Measurements from ENCODE around the gene PHACTR3.

Gene PHACTR3

GRCh38 chr20:59644371-59644939 is 40.1 kb downstream of the PHACTR3 start:
- Histone ChIP-seq H3K4me3 (ENCODE audit: low read depth in 1 of 2, low read length in 2 of 2) (no peak overlapping the region), H3K9ac (ENCODE audit: low read depth in 1 of 2, low read length in 2 of 2) (no peak overlapping the region), H3K4me1 (ENCODE audit: control insufficient read depth in 1 of 2, insufficient read depth in 2 of 2, low read length in 2 of 2) (no peaks in the 10 kb centered on the region), H3K9me3 (ENCODE audit: control insufficient read depth in 1 of 2, low read length in 2 of 2) (no peaks in the 10 kb centered on the region), H3K27ac (ENCODE audit: low read depth, low read length) (no peak overlapping the region), H3K36me3 (ENCODE audit: control insufficient read depth in 1 of 2, insufficient read depth in 2 of 2, low read length in 2 of 2) (no peaks in the 10 kb centered on the region), H3K27me3 (ENCODE audit: control insufficient read depth in 1 of 2, insufficient read depth in 2 of 2, low read length in 2 of 2) (no peaks in the 10 kb centered on the region)

GRCh38 chr20:59645271-59645670 is 40.9 kb downstream of the PHACTR3 start:
- Histone ChIP-seq H3K27ac (ENCODE audit: low read depth, low read length) (no peak overlapping the region), H3K27me3 (ENCODE audit: control insufficient read depth in 1 of 2, insufficient read depth in 2 of 2, low read length in 2 of 2) (no peaks in the 10 kb centered on the region), H3K9me3 (ENCODE audit: control insufficient read depth in 1 of 2, low read length in 2 of 2) (no peaks in the 10 kb centered on the region), H3K4me1 (ENCODE audit: control insufficient read depth in 1 of 2, insufficient read depth in 2 of 2, low read length in 2 of 2) (no peaks in the 10 kb centered on the region), H3K36me3 (ENCODE audit: control insufficient read depth in 1 of 2, insufficient read depth in 2 of 2, low read length in 2 of 2) (no peaks in the 10 kb centered on the region), H3K4me3 (ENCODE audit: low read depth in 1 of 2, low read length in 2 of 2) (no peak overlapping the region), H3K9ac (ENCODE audit: low read depth in 1 of 2, low read length in 2 of 2) (no peak overlapping the region)

GRCh38 chr20:59645761-59646171 is 41.4 kb downstream of the PHACTR3 start:
- Histone ChIP-seq H3K27ac (ENCODE audit: low read depth, low read length) (no peak overlapping the region), H3K9me3 (ENCODE audit: control insufficient read depth in 1 of 2, low read length in 2 of 2) (no peaks in the 10 kb centered on the region), H3K9ac (ENCODE audit: low read depth in 1 of 2, low read length in 2 of 2) (no peak overlapping the region), H3K4me1 (ENCODE audit: control insufficient read depth in 1 of 2, insufficient read depth in 2 of 2, low read length in 2 of 2) (no peaks in the 10 kb centered on the region), H3K36me3 (ENCODE audit: control insufficient read depth in 1 of 2, insufficient read depth in 2 of 2, low read length in 2 of 2) (no peaks in the 10 kb centered on the region), H3K4me3 (ENCODE audit: low read depth in 1 of 2, low read length in 2 of 2) (no peak overlapping the region), H3K27me3 (ENCODE audit: control insufficient read depth in 1 of 2, insufficient read depth in 2 of 2, low read length in 2 of 2) (no peaks in the 10 kb centered on the region)

GRCh38 chr20:59646487-59646886 is 42.1 kb downstream of the PHACTR3 start:
- no peak overlapping the region for H3K4me3 ChIP-seq (ENCODE audit: low read depth in 1 of 2, low read length in 2 of 2)
- no peaks in the 10 kb centered on the region for H3K4me1 ChIP-seq (ENCODE audit: control insufficient read depth in 1 of 2, insufficient read depth in 2 of 2, low read length in 2 of 2)
- no peaks in the 10 kb centered on the region for H3K36me3 ChIP-seq (ENCODE audit: control insufficient read depth in 1 of 2, insufficient read depth in 2 of 2, low read length in 2 of 2)
- H3K27me3 ChIP-seq (ENCODE audit: control insufficient read depth in 1 of 2, insufficient read depth in 2 of 2, low read length in 2 of 2): no peaks in the 10 kb centered on the region
- no peak overlapping the region for H3K9ac ChIP-seq (ENCODE audit: low read depth in 1 of 2, low read length in 2 of 2)
- no peak overlapping the region for H3K27ac ChIP-seq (ENCODE audit: low read depth, low read length)
- no peaks in the 10 kb centered on the region for H3K9me3 ChIP-seq (ENCODE audit: control insufficient read depth in 1 of 2, low read length in 2 of 2)

GRCh38 chr20:59647271-59647670 is 42.9 kb downstream of the PHACTR3 start:
- no peak overlapping the region for H3K9ac ChIP-seq (ENCODE audit: low read depth in 1 of 2, low read length in 2 of 2)
- no peak overlapping the region for H3K4me3 ChIP-seq (ENCODE audit: low read depth in 1 of 2, low read length in 2 of 2)
- H3K27me3 ChIP-seq (ENCODE audit: control insufficient read depth in 1 of 2, insufficient read depth in 2 of 2, low read length in 2 of 2): no peaks in the 10 kb centered on the region
- no peak overlapping the region for H3K27ac ChIP-seq (ENCODE audit: low read depth, low read length)
- no peaks in the 10 kb centered on the region for H3K9me3 ChIP-seq (ENCODE audit: control insufficient read depth in 1 of 2, low read length in 2 of 2)
- H3K36me3 ChIP-seq (ENCODE audit: control insufficient read depth in 1 of 2, insufficient read depth in 2 of 2, low read length in 2 of 2): no peaks in the 10 kb centered on the region
- H3K4me1 ChIP-seq (ENCODE audit: control insufficient read depth in 1 of 2, insufficient read depth in 2 of 2, low read length in 2 of 2): no peaks in the 10 kb centered on the region

GRCh38 chr20:59648466-59649070 is 44.2 kb downstream of the PHACTR3 start:
- no peak overlapping the region for H3K4me3 ChIP-seq (ENCODE audit: low read depth in 1 of 2, low read length in 2 of 2)
- no peaks in the 10 kb centered on the region for H3K4me1 ChIP-seq (ENCODE audit: control insufficient read depth in 1 of 2, insufficient read depth in 2 of 2, low read length in 2 of 2)
- H3K27ac ChIP-seq (ENCODE audit: low read depth, low read length): no peak overlapping the region
- no peaks in the 10 kb centered on the region for H3K36me3 ChIP-seq (ENCODE audit: control insufficient read depth in 1 of 2, insufficient read depth in 2 of 2, low read length in 2 of 2)
- H3K9me3 ChIP-seq (ENCODE audit: control insufficient read depth in 1 of 2, low read length in 2 of 2): no peaks in the 10 kb centered on the region
- H3K9ac ChIP-seq (ENCODE audit: low read depth in 1 of 2, low read length in 2 of 2): no peak overlapping the region
- H3K27me3 ChIP-seq (ENCODE audit: control insufficient read depth in 1 of 2, insufficient read depth in 2 of 2, low read length in 2 of 2): no peaks in the 10 kb centered on the region

GRCh38 chr20:59650418-59650817 is 46.1 kb downstream of the PHACTR3 start:
- H3K27ac ChIP-seq (ENCODE audit: low read depth, low read length): no peak overlapping the region
- H3K36me3 ChIP-seq (ENCODE audit: control insufficient read depth in 1 of 2, insufficient read depth in 2 of 2, low read length in 2 of 2): no peaks in the 10 kb centered on the region
- H3K9me3 ChIP-seq (ENCODE audit: control insufficient read depth in 1 of 2, low read length in 2 of 2): no peaks in the 10 kb centered on the region
- H3K27me3 ChIP-seq (ENCODE audit: control insufficient read depth in 1 of 2, insufficient read depth in 2 of 2, low read length in 2 of 2): no peaks in the 10 kb centered on the region
- H3K9ac ChIP-seq (ENCODE audit: low read depth in 1 of 2, low read length in 2 of 2): no peak overlapping the region
- no peaks in the 10 kb centered on the region for H3K4me1 ChIP-seq (ENCODE audit: control insufficient read depth in 1 of 2, insufficient read depth in 2 of 2, low read length in 2 of 2)
- no peak overlapping the region for H3K4me3 ChIP-seq (ENCODE audit: low read depth in 1 of 2, low read length in 2 of 2)

- H3K36me3 ChIP-seq (ENCODE audit: control insufficient read depth in 1 of 2, insufficient read depth in 2 of 2, low read length in 2 of 2): no peaks in the 10 kb centered on the region
- H3K4me1 ChIP-seq (ENCODE audit: control insufficient read depth in 1 of 2, insufficient read depth in 2 of 2, low read length in 2 of 2): no peaks in the 10 kb centered on the region
Measured at GRCh38 chr20:59652381-59652780, 48.0 kb downstream of the PHACTR3 start.

GRCh38 chr20:59656417-59656816 is 52.1 kb downstream of the PHACTR3 start:
- Histone ChIP-seq H3K4me3 (ENCODE audit: low read depth in 1 of 2, low read length in 2 of 2) (no peak overlapping the region), H3K9ac (ENCODE audit: low read depth in 1 of 2, low read length in 2 of 2) (no peak overlapping the region), H3K36me3 (ENCODE audit: control insufficient read depth in 1 of 2, insufficient read depth in 2 of 2, low read length in 2 of 2) (no peaks in the 10 kb centered on the region), H3K4me1 (ENCODE audit: control insufficient read depth in 1 of 2, insufficient read depth in 2 of 2, low read length in 2 of 2) (no peaks in the 10 kb centered on the region), H3K27me3 (ENCODE audit: control insufficient read depth in 1 of 2, insufficient read depth in 2 of 2, low read length in 2 of 2) (peaks cover 1 to 5% of the 10 kb centered on the region in 2 donors), H3K9me3 (ENCODE audit: control insufficient read depth in 1 of 2, low read length in 2 of 2) (peaks cover 12 to 17% of the 10 kb centered on the region in 2 donors), H3K27ac (ENCODE audit: low read depth, low read length) (no peak overlapping the region)

More at GRCh38 chr20:59652381-59652780, 48.0 kb downstream of the PHACTR3 start:
- Histone ChIP-seq H3K9ac (ENCODE audit: low read depth in 1 of 2, low read length in 2 of 2) (no peak overlapping the region), H3K27me3 (ENCODE audit: control insufficient read depth in 1 of 2, insufficient read depth in 2 of 2, low read length in 2 of 2) (no peaks in the 10 kb centered on the region), H3K27ac (ENCODE audit: low read depth, low read length) (no peak overlapping the region), H3K9me3 (ENCODE audit: control insufficient read depth in 1 of 2, low read length in 2 of 2) (peaks cover 5 to 6% of the 10 kb centered on the region in 2 donors), H3K4me3 (ENCODE audit: low read depth in 1 of 2, low read length in 2 of 2) (no peak overlapping the region)

- peaks cover 5 to 8% of the 10 kb centered on the region in 2 donors for H3K27me3 ChIP-seq (ENCODE audit: control insufficient read depth in 1 of 2, insufficient read depth in 2 of 2, low read length in 2 of 2)
- no peak overlapping the region for H3K27ac ChIP-seq (ENCODE audit: low read depth, low read length)
- no peaks in the 10 kb centered on the region for H3K4me1 ChIP-seq (ENCODE audit: control insufficient read depth in 1 of 2, insufficient read depth in 2 of 2, low read length in 2 of 2)
- H3K9ac ChIP-seq (ENCODE audit: low read depth in 1 of 2, low read length in 2 of 2): no peak overlapping the region
- no peak overlapping the region for H3K4me3 ChIP-seq (ENCODE audit: low read depth in 1 of 2, low read length in 2 of 2)
- H3K36me3 ChIP-seq (ENCODE audit: control insufficient read depth in 1 of 2, insufficient read depth in 2 of 2, low read length in 2 of 2): no peaks in the 10 kb centered on the region
- H3K9me3 ChIP-seq (ENCODE audit: control insufficient read depth in 1 of 2, low read length in 2 of 2): peaks cover 12 to 17% of the 10 kb centered on the region in 2 donors
Measured at GRCh38 chr20:59657459-59658046, 53.2 kb downstream of the PHACTR3 start.
